Activated CD4-positive, alpha-beta memory T cell treated with anti-CD3 and anti-CD28 coated beads for 36 hours (primary cell): ENCODE measurements around the gene CSNK1D. TPM values are rescaled to one million over a fixed set of nuclear protein-coding genes. Genes with fewer than 3 reads are reported as not detected.

Experiments
- CTCF ChIA-PET: fragments of 350-600 bp; sonication (Branson Sonifier 250); formaldehyde crosslinking; loops from one replicate; lab custom pipeline; 2021; ENCODE audit warnings: antibody characterized with exemption, inconsistent platforms; lab: Charles Lee
- POLR2A ChIA-PET: fragments of 350-600 bp; sonication (Branson Sonifier 250); formaldehyde crosslinking; loops from one replicate; lab custom pipeline; 2021; ENCODE audit warnings: antibody characterized with exemption; lab: Charles Lee
- DNase-seq: peaks from one replicate; pipeline ENCODE4 v3.0.0-alpha.2; 2020
- H3K27ac Mint-ChIP-seq: one replicate; pipeline ENCODE4 v1.8.0; 2021; ENCODE audit warnings: mixed read lengths
- H3K27me3 Mint-ChIP-seq: one replicate; pipeline ENCODE4 v1.8.0; 2021; ENCODE audit warnings: mixed read lengths
- H3K36me3 Mint-ChIP-seq: one replicate; pipeline ENCODE4 v1.8.0; 2021; ENCODE audit warnings: mixed read lengths
- H3K4me1 Mint-ChIP-seq: one replicate; pipeline ENCODE4 v1.8.0; 2021; ENCODE audit warnings: low read depth, mixed read lengths
- H3K4me3 Mint-ChIP-seq: one replicate; pipeline ENCODE4 v1.8.0; 2021; ENCODE audit warnings: mild to moderate bottlenecking, mixed read lengths
- H3K9me3 Mint-ChIP-seq: one replicate; pipeline ENCODE4 v1.8.0; 2021; ENCODE audit warnings: mixed read lengths
- intact Hi-C: fragments of 100-400 bp; cut with micrococcal nuclease; formaldehyde crosslinking; loops from one replicate; pipeline ENCODE4 v1.15.1; 2023
- total RNA-seq, 2 experiments: library from RNA; stranded (reverse); gene quantifications; one replicate each; pipeline ENCODE4 v1.2.3, GENCODE V29; 2021

Gene CSNK1D
- total RNA-seq, 2 experiments from 2014 or later = 110 to 111 TPM

DNA sequence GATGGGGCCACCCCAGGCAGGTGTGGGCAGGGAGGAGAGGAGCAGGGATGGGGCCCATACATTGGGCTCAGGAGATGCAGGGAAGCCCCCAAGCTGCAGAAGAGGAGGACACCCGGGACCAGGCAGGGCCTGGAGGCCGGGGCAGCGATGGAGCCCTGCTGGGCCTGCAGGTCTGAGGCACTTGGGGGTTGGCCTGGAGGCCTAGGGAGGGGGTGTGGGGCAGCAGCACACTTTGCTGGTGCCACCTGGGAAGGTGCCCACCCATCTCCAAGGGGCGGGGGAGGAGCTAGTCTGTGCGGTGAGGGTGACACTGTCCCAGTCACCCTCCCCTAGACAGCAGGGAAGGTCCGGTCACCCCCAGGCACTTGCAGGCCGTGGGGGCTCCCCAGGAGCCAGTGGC lies 54.4 kb downstream of the CSNK1D start:
- no peaks in the 10 kb centered on the region for H3K9me3 Mint-ChIP-seq
- no peaks in the 10 kb centered on the region for H3K27me3 Mint-ChIP-seq
- no peak overlapping the region for H3K4me3 Mint-ChIP-seq
- intact Hi-C loops = no loop called here
- no peaks in the 10 kb centered on the region for H3K36me3 Mint-ChIP-seq
- no peak for DNase-seq
- POLR2A ChIA-PET = no interaction called here
- peaks cover 22% of the 10 kb centered on the region for H3K4me1 Mint-ChIP-seq
- peak overlapping the region; percentile 24 for H3K27ac Mint-ChIP-seq
- CTCF ChIA-PET = interaction anchor here (1.2 to 2.2 kb wide), 2 partner anchors 10 to 16 kb away, joined by 3 to 10 read pairs; partner anchors contain the start of gene SLC16A3

DNA sequence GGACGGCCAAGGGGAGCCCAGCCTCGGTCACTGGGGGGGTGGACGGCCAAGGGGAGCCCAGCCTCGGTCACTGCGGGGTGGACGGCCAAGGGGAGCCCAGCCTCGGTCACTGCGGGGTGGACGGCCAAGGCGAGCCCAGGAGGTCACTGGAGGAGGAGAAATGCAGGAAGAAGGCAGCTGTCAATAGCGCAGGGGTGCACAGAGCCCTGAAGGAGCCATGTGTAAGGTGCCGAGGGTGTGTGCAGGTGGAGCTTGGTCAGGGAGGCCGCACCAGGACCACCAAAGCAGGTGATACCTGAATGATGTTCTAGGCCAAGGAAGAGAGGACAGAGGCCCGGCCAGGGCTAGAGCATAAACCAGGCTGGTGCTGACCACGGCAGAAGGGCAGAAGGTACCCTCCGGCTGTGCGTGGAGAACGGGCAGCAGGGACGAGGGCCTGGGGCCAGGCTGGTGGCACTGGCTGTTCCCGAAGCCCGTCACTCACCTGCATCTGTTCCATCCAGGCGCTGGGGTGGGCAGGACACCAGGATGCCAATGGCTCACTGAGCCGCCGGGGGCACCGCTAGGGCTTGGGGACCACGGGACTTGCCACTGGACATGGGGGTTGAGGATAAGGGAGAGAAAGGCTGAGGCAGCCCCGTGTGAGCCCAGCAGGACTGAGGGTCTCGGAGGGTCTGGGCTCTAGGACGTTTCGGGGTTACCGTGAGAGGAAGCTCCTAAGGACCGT lies 55.0 kb downstream of the CSNK1D start:
- no peak for DNase-seq
- intact Hi-C loops = no loop called here
- H3K27ac Mint-ChIP-seq = peak overlapping the region; percentile 24
- POLR2A ChIA-PET = no interaction called here
- H3K36me3 Mint-ChIP-seq = no peaks in the 10 kb centered on the region
- no peaks in the 10 kb centered on the region for H3K9me3 Mint-ChIP-seq
- CTCF ChIA-PET = interaction anchor here (1.2 kb wide), 1 partner anchor 11 kb away, joined by 3 read pairs; the partner anchor contains the start of gene SLC16A3
- H3K27me3 Mint-ChIP-seq = no peaks in the 10 kb centered on the region
- H3K4me3 Mint-ChIP-seq = no peak overlapping the region
- H3K4me1 Mint-ChIP-seq = peaks cover 28% of the 10 kb centered on the region

GRCh38 chr17:82217530-82218204 lies 55.8 kb downstream of the CSNK1D start:
- H3K27ac Mint-ChIP-seq = no peak overlapping the region
- DNase-seq = no peak
- ChIA-PET POLR2A (no interaction called here), CTCF (no interaction called here)
- H3K4me1 Mint-ChIP-seq = peaks cover 29% of the 10 kb centered on the region
- H3K9me3 Mint-ChIP-seq = no peaks in the 10 kb centered on the region
- no peaks in the 10 kb centered on the region for H3K27me3 Mint-ChIP-seq
- no peak overlapping the region for H3K4me3 Mint-ChIP-seq
- no peaks in the 10 kb centered on the region for H3K36me3 Mint-ChIP-seq
- intact Hi-C loops = no loop called here

GRCh38 chr17:82217120-82217529 lies 56.4 kb downstream of the CSNK1D start:
- Mint-ChIP-seq H3K36me3 (no peaks in the 10 kb centered on the region), H3K27ac (peak overlapping the region; percentile 76), H3K9me3 (no peaks in the 10 kb centered on the region), H3K4me1 (peaks cover 29% of the 10 kb centered on the region), H3K4me3 (no peak overlapping the region), H3K27me3 (no peaks in the 10 kb centered on the region)
- ChIA-PET CTCF (no interaction called here), POLR2A (interaction anchor here (1.5 kb wide), 1 partner anchor 11 kb away, joined by 5 read pairs; no protein-coding TSS in a partner anchor)
- DNase-seq = no peak
- intact Hi-C loops = no loop called here

DNA sequence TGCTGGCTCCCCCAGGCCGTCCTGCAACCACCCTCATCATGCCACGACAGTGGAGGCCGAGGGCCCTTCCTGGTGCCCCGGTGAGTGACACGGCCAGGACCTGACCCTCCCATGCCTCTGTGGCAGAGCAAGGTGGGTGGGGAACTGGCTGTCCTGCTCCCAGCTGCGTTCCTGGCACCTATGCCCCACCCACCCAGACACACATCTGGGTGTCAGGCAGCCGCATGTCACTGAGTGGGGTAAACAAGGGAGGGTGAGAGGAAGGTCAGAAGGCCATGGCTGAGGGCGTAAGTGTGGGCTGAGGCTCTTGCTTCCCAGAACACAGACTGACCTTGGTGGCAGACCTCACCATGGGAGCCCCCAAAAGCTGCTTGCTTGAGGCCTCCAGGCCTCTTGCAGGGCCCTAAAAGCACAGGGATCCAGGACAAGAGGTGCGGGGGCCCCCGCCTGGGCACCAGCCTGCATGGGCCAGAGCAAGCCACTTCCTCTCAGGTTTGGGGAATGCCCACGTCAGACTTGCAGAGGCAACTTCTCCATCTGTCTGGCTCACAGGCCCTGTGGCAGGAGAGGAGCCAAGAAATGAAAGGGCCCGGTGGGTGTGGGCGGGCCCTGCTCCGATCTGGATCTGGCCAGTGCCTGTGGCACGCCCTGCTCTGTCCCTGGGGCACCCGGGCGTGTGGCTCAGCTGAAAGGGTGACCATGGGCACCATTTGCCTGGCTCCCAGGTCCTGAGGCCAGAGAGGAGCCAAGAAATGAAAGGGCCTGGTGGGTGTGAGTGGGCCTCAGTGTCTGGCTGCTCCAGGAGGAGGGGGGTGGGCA lies 57.0 kb downstream of the CSNK1D start:
- H3K9me3 Mint-ChIP-seq = no peaks in the 10 kb centered on the region
- CTCF ChIA-PET = interaction anchor here (1.3 kb wide), 1 partner anchor 10 kb away, joined by 7 read pairs; no protein-coding TSS in a partner anchor
- H3K4me1 Mint-ChIP-seq = peaks cover 33% of the 10 kb centered on the region
- intact Hi-C loops = loop anchor here (1.0 kb wide), 1 partner anchor 11 kb away; no protein-coding TSS in a partner anchor
- no peak overlapping the region for H3K4me3 Mint-ChIP-seq
- H3K27ac Mint-ChIP-seq = peak overlapping the region; percentile 76
- POLR2A ChIA-PET = interaction anchor here (0.9 to 1.5 kb wide), 2 partner anchors 11 to 12 kb away, joined by 4 to 5 read pairs; no protein-coding TSS in a partner anchor
- H3K36me3 Mint-ChIP-seq = no peaks in the 10 kb centered on the region
- H3K27me3 Mint-ChIP-seq = no peaks in the 10 kb centered on the region
- peak; percentile 85 for DNase-seq

DNA sequence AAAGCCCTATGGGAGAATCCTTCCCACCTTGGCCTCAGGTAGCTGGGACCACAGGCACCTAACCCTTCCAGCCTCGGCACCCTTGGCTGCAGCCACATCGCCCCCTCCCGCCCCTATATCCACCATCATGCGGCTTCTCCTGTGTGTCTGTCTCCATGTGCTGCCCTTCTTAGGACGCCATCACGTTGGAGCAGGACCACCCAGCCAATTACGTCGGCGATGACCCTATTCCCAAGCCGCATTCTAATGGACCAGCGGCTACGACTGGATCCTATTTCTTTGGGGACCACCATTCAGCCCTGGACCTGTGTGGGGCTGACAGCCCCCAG lies 57.6 kb downstream of the CSNK1D start:
- intact Hi-C loops = loop anchor here (1.0 kb wide), 1 partner anchor 11 kb away; no protein-coding TSS in a partner anchor
- H3K9me3 Mint-ChIP-seq = no peaks in the 10 kb centered on the region
- CTCF ChIA-PET = interaction anchor here (1.2 to 1.3 kb wide), 2 partner anchors 10 to 20 kb away, joined by 5 to 7 read pairs; no protein-coding TSS in a partner anchor
- POLR2A ChIA-PET = interaction anchor here (0.9 to 1.5 kb wide), 2 partner anchors 10 to 12 kb away, joined by 4 to 5 read pairs; no protein-coding TSS in a partner anchor
- H3K4me3 Mint-ChIP-seq = no peak overlapping the region
- DNase-seq = no peak
- peak overlapping the region; percentile 76 for H3K27ac Mint-ChIP-seq
- no peaks in the 10 kb centered on the region for H3K36me3 Mint-ChIP-seq
- H3K4me1 Mint-ChIP-seq = peaks cover 33% of the 10 kb centered on the region
- no peaks in the 10 kb centered on the region for H3K27me3 Mint-ChIP-seq

- H3K4me3 Mint-ChIP-seq = peak overlapping the region; percentile 23
- peaks cover 33% of the 10 kb centered on the region for H3K4me1 Mint-ChIP-seq
- no peaks in the 10 kb centered on the region for H3K9me3 Mint-ChIP-seq
- POLR2A ChIA-PET = interaction anchor here (0.9 to 1.5 kb wide), 3 partner anchors 9 to 83 kb away, joined by 3 to 5 read pairs (median 4); no protein-coding TSS in a partner anchor
- intact Hi-C loops = no loop called here
- no peaks in the 10 kb centered on the region for H3K27me3 Mint-ChIP-seq
- CTCF ChIA-PET = interaction anchor here (1.2 to 1.3 kb wide), 2 partner anchors 9 to 21 kb away, joined by 5 to 7 read pairs; no protein-coding TSS in a partner anchor
- peak overlapping the region; percentile 67 for H3K27ac Mint-ChIP-seq
- DNase-seq = no peak
- no peaks in the 10 kb centered on the region for H3K36me3 Mint-ChIP-seq
These were observed 58.2 kb downstream of the CSNK1D start for GRCh38 chr17:82215095-82215971.

DNA sequence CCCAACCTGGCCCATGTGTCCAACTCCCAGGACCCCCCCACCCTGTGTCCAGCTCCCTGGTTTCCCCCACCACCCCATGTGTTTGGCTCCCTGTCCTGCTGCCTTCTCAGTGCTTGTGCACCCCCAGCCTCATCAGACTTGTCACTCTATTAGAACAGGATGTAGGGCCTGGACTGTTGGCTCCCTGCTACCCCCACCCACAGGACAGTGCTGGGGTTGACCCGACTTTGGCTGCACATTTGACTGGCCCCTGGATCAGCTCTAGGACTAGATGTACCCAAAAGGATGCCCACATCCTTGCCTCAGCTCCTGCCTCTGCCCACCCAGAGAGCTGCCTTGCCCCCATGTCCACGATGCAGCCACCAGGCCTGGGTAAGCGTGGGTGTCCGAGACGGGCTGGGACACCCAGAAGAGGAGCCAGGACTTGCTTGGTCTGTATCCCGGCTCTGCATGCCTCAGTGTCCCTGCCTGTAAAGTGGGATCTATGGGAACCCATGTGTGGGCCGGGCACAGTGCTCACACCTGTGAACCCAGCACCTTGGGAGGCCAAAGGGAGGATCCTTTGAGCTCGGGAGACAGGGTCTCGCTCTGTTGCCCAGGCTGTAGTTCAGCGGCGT lies 59.4 kb downstream of the CSNK1D start:
- DNase-seq = no peak
- intact Hi-C loops = no loop called here
- Mint-ChIP-seq H3K4me1 (peaks cover 37% of the 10 kb centered on the region), H3K9me3 (no peaks in the 10 kb centered on the region), H3K27ac (peak overlapping the region; percentile 51), H3K27me3 (no peaks in the 10 kb centered on the region), H3K4me3 (peak overlapping the region; percentile 13), H3K36me3 (no peaks in the 10 kb centered on the region)
- ChIA-PET POLR2A (interaction anchor here (0.5 to 1.6 kb wide), 5 partner anchors 12 to 89 kb away, joined by 3 to 6 read pairs (median 3); partner anchors contain the start of gene SLC16A3), CTCF (interaction anchor here (0.7 to 1.0 kb wide), 2 partner anchors 8 to 22 kb away, joined by 3 read pairs; no protein-coding TSS in a partner anchor)

- intact Hi-C loops = no loop called here
- CTCF ChIA-PET = interaction anchor here (0.7 to 2.1 kb wide), 3 partner anchors 7 to 23 kb away, joined by 3 to 5 read pairs (median 3); no protein-coding TSS in a partner anchor
- Mint-ChIP-seq H3K4me1 (peaks cover 37% of the 10 kb centered on the region), H3K4me3 (peak overlapping the region; percentile 74), H3K27me3 (no peaks in the 10 kb centered on the region), H3K36me3 (no peaks in the 10 kb centered on the region), H3K9me3 (no peaks in the 10 kb centered on the region), H3K27ac (peak overlapping the region; percentile 84)
- POLR2A ChIA-PET = interaction anchor here (1.2 to 1.6 kb wide), 3 partner anchors 15 to 89 kb away, joined by 3 to 6 read pairs (median 3); partner anchors contain the start of gene SLC16A3
- peak; percentile 81 for DNase-seq
These were observed 60.1 kb downstream of the CSNK1D start for GRCh38 chr17:82213251-82214011.
